IMR-90 (cell line): Measurements from ENCODE around the gene CC2D2A. TPM values are rescaled to one million over a fixed set of nuclear protein-coding genes. Genes with fewer than 3 reads are reported as not detected.

Experiments
- ATAC-seq: fragments of 200-7000 bp; cut with Tn5 transposase; 2 replicates; pipeline ENCODE4 v1.9.1; 2020; ENCODE audit warnings: low read depth, mild to moderate bottlenecking, moderate library complexity
- BruUV-seq: library from RNA; stranded (reverse); fragments of 400-500 nt; replicated peaks from 2 replicates; lab custom pipeline; 2021; lab: Mats Ljungman, UMichigan
- CTCF ChIA-PET: fragments of 300-600 bp; formaldehyde crosslinking; extraction: SDS; loops from one replicate; lab custom pipeline; 2021; ENCODE audit warnings: antibody characterized with exemption; lab: Yijun Ruan, JAX
- POLR2A ChIA-PET: fragments of 300-600 bp; sonication (Branson Sonifier 250); formaldehyde crosslinking; loops from one replicate; lab custom pipeline; 2022; ENCODE audit warnings: antibody characterized with exemption; ENCODE audit not compliant: unreplicated experiment; lab: Charles Lee
- DNase-seq: peaks from one replicate; pipeline ENCODE4 v3.0.0; 2013
- H2AFZ ChIP-seq: replicated peaks from 2 replicates; pipeline ENCODE3; 2013; ENCODE audit warnings: low read length, mild to moderate bottlenecking; ENCODE audit not compliant: poor library complexity
- H2AK5ac ChIP-seq: 2 replicates; pipeline ENCODE4 v1.6.1; 2013; ENCODE audit warnings: low read depth, low read length, inconsistent platforms
- H2AK9ac ChIP-seq: replicated peaks from 2 replicates; pipeline ENCODE3; 2013; ENCODE audit warnings: mild to moderate bottlenecking, low read depth, low read length, moderate library complexity; ENCODE audit not compliant: poor library complexity
- H2BK120ac ChIP-seq: 2 replicates; pipeline ENCODE4 v1.6.1; 2013; ENCODE audit warnings: low read depth, low read length, inconsistent platforms
- H2BK15ac ChIP-seq: 3 replicates; pipeline ENCODE4 v1.6.1; 2013; ENCODE audit warnings: low read depth, low read length, inconsistent platforms
- H2BK20ac ChIP-seq: 2 replicates; pipeline ENCODE4 v1.6.1; 2013; ENCODE audit warnings: low read depth, mild to moderate bottlenecking, inconsistent platforms, low read length, moderate library complexity
- H2BK5ac ChIP-seq: 2 replicates; pipeline ENCODE4 v1.6.1; 2013; ENCODE audit warnings: mild to moderate bottlenecking, low read depth, low read length, inconsistent platforms; ENCODE audit not compliant: poor library complexity, severe bottlenecking
- H3K14ac ChIP-seq: replicated peaks from 2 replicates; pipeline ENCODE4 v1.6.1; 2013; ENCODE audit warnings: low read depth, low read length, inconsistent platforms
- H3K18ac ChIP-seq: 2 replicates; pipeline ENCODE4 v1.6.1; 2013; ENCODE audit warnings: low read depth, low read length, control low read depth
- H3K23ac ChIP-seq: 2 replicates; pipeline ENCODE4 v1.6.1; 2013; ENCODE audit warnings: low read depth, low read length, inconsistent platforms
- H3K27ac ChIP-seq: 2 replicates; pipeline ENCODE4 v1.5.1; 2013; ENCODE audit warnings: mild to moderate bottlenecking, control low read depth, low read length; ENCODE audit not compliant: insufficient read depth
- H3K27me3 ChIP-seq: 2 replicates; pipeline ENCODE4 v1.6.1; 2013; ENCODE audit warnings: low read length; ENCODE audit not compliant: control insufficient read depth, insufficient read depth
- H3K36me3 ChIP-seq: 2 replicates; pipeline ENCODE4 v1.6.1; 2013; ENCODE audit warnings: low read length, mixed read lengths; ENCODE audit not compliant: control insufficient read depth, insufficient read depth
- H3K4ac ChIP-seq: 2 replicates; pipeline ENCODE4 v1.6.1; 2013; ENCODE audit warnings: low read depth, low read length, inconsistent platforms
- H3K4me1 ChIP-seq: 2 replicates; pipeline ENCODE4 v1.6.1; 2013; ENCODE audit warnings: low read length, mixed read lengths; ENCODE audit not compliant: control insufficient read depth, insufficient read depth
- H3K4me2 ChIP-seq: 2 replicates; pipeline ENCODE4 v1.6.1; 2013; ENCODE audit warnings: low read depth, mild to moderate bottlenecking, control low read depth, low read length, moderate library complexity
- H3K4me3 ChIP-seq: 2 replicates; pipeline ENCODE4 v1.5.1; 2013; ENCODE audit warnings: low read depth, mild to moderate bottlenecking, control low read depth, low read length, moderate library complexity; ENCODE audit not compliant: insufficient read depth
- H3K56ac ChIP-seq: 2 replicates; pipeline ENCODE4 v1.6.1; 2013; ENCODE audit warnings: low read length, inconsistent platforms; ENCODE audit not compliant: insufficient read depth; ENCODE audit errors: extremely low read depth
- H3K79me1 ChIP-seq, 2 experiments: 2 replicates each; pipeline ENCODE4 v1.6.1; 2013; ENCODE audit warnings: low read length in 2 of 2, inconsistent platforms in 1 of 2, low read depth in 1 of 2
- H3K9ac ChIP-seq: 2 replicates; pipeline ENCODE4 v1.6.1; 2013; ENCODE audit warnings: low read depth, low read length, control low read depth
- H3K9me1 ChIP-seq: 2 replicates; pipeline ENCODE4 v1.6.1; 2013; ENCODE audit warnings: low read length, inconsistent platforms; ENCODE audit not compliant: insufficient read depth
- H3K9me3 ChIP-seq: 2 replicates; pipeline ENCODE4 v1.6.1; 2013; ENCODE audit warnings: low read length; ENCODE audit not compliant: control insufficient read depth, insufficient read depth
- H4K20me1 ChIP-seq: 2 replicates; pipeline ENCODE4 v1.6.1; 2013; ENCODE audit warnings: low read length, inconsistent platforms; ENCODE audit not compliant: insufficient read depth
- H4K5ac ChIP-seq: 2 replicates; pipeline ENCODE4 v1.6.1; 2013; ENCODE audit warnings: mild to moderate bottlenecking, low read depth, low read length, control low read depth
- H4K8ac ChIP-seq, 2 experiments: 2 replicates each; pipeline ENCODE4 v1.6.1; 2013; ENCODE audit warnings: low read depth in 2 of 2, low read length in 2 of 2, control low read depth in 1 of 2, inconsistent platforms in 1 of 2
- H4K91ac ChIP-seq: 2 replicates; pipeline ENCODE4 v1.6.1; 2013; ENCODE audit warnings: low read depth, low read length, inconsistent platforms; ENCODE audit not compliant: insufficient read depth
- CEBPB ChIP-seq: IDR thresholded peaks from 2 replicates; pipeline ENCODE4 v1.6.1; 2012; ENCODE audit warnings: low read depth, low read length, improper control_type of control experiment
- CHD1 ChIP-seq: IDR thresholded peaks from 2 replicates; pipeline ENCODE4 v1.6.1; 2012; ENCODE audit warnings: low read depth, low read length, improper control_type of control experiment
- ELK1 ChIP-seq: fragments of 150-350 bp; IDR thresholded peaks from 2 replicates; pipeline ENCODE4 v1.6.1; 2016; ENCODE audit warnings: low read depth, mild to moderate bottlenecking, low read length, moderate library complexity, borderline replicate concordance
- FOS ChIP-seq: fragments of 150-350 bp; IDR thresholded peaks from 2 replicates; pipeline ENCODE4 v1.6.1; 2016; ENCODE audit warnings: low read depth, low read length
- MAFK ChIP-seq: IDR thresholded peaks from 2 replicates; pipeline ENCODE4 v1.6.1; 2012; ENCODE audit warnings: low read depth, low read length, improper control_type of control experiment
- MAZ ChIP-seq: IDR thresholded peaks from 2 replicates; pipeline ENCODE4 v1.6.1; 2012; ENCODE audit warnings: low read depth, mild to moderate bottlenecking, low read length, improper control_type of control experiment, moderate library complexity, borderline replicate concordance
- MXI1 ChIP-seq: IDR thresholded peaks from 2 replicates; pipeline ENCODE4 v1.6.1; 2012; ENCODE audit warnings: low read depth, mild to moderate bottlenecking, low read length, moderate library complexity, borderline replicate concordance
- NFE2L2 ChIP-seq: fragments of 150-350 bp; IDR thresholded peaks from 2 replicates; pipeline ENCODE4 v1.6.1; 2016; ENCODE audit warnings: low read depth, mild to moderate bottlenecking, low read length
- RAD21 ChIP-seq: IDR thresholded peaks from 2 replicates; pipeline ENCODE4 v1.6.1; 2012; ENCODE audit warnings: low read length, improper control_type of control experiment
- SMC3 ChIP-seq: fragments of 150-350 bp; IDR thresholded peaks from 2 replicates; pipeline ENCODE4 v1.6.1; 2016; ENCODE audit warnings: low read depth, mild to moderate bottlenecking, antibody characterized with exemption, low read length, moderate library complexity
- USF2 ChIP-seq: fragments of 150-350 bp; IDR thresholded peaks from 2 replicates; pipeline ENCODE4 v1.6.1; 2017; ENCODE audit warnings: mild to moderate bottlenecking, antibody characterized with exemption, low read length, low read depth
- WGBS, 2 experiments: methylation state at CpG; one replicate each; pipeline versions ENCODE4 v1.1.5 to v1.1.7; 2013; ENCODE audit warnings: missing lambda C conversion rate in 2 of 2; ENCODE audit not compliant: insufficient read length in 1 of 2; ENCODE audit errors: extremely low coverage in 2 of 2; 5-methylcytosine and 5-hydroxymethylcytosine counted together
- dilution Hi-C: fragments of 300-500 bp; cut with HindIII; formaldehyde crosslinking; loops from one replicate; pipeline ENCODE4 v1.14.3; 2018; ENCODE audit warnings: low sequenced_read_pairs; ENCODE audit not compliant: unreplicated experiment
- in situ Hi-C: fragments of 300-500 bp; cut with MboI; formaldehyde crosslinking; loops from 3 replicates; pipeline ENCODE4 v1.14.3; 2019; ENCODE audit warnings: low sequenced_read_pairs, inconsistent platforms, mixed read lengths
- intact Hi-C: fragments of 100-400 bp; cut with micrococcal nuclease; formaldehyde crosslinking; loops from 2 replicates; pipeline ENCODE4 v1.10.0; 2022
- polyA plus RNA-seq, 3 experiments: library from polyadenylated mRNA; depleted of rRNA; stranded (reverse); fragments of >200 nt; gene quantifications; 2 replicates each; pipeline ENCODE4 v1.2.3, GENCODE V29; 2012; ENCODE audit warnings: low replicate concordance in 1 of 3
- total RNA-seq: library from RNA; depleted of rRNA; stranded (reverse); fragments of >200 nt; gene quantifications from 2 replicates; pipeline ENCODE4 v1.2.3, GENCODE V29; 2012

CC2D2A gene
- total and polyA plus RNA-seq, 2 of the 4 experiments (the other 2 are of a cell fraction), result 20.8 to 26.3 TPM

- Histone ChIP-seq H4K91ac (no peak overlapping the region), H2AK5ac (no peak overlapping the region), H4K5ac (no peak overlapping the region), H4K20me1 (no peaks in the 10 kb centered on the region), H4K8ac (no peak overlapping the region), H3K79me1 (peaks cover 0 to 2% of the 10 kb centered on the region in 2 experiments; a peak in 1 of 4 replicates), H3K4me1 (peaks cover 2% of the 10 kb centered on the region; the same call in 1 of the 2 replicates), H3K4me2 (no peak overlapping the region), H3K9ac (no peak overlapping the region), H3K14ac (no peak overlapping the region), H3K18ac (no peak overlapping the region), H2BK5ac (no peak overlapping the region), H3K9me3 (no peaks in the 10 kb centered on the region), H3K4ac (no peak overlapping the region), H3K56ac (no peak overlapping the region), H3K9me1 (peaks cover 5% of the 10 kb centered on the region; the same call in 1 of the 2 replicates), H3K27me3 (no peaks in the 10 kb centered on the region), H2BK15ac (no peak overlapping the region), H3K23ac (no peak overlapping the region), H2BK20ac (no peak overlapping the region), H3K4me3 (no peak overlapping the region), H2BK120ac (no peak overlapping the region), H3K27ac (no peak overlapping the region), H3K36me3 (peaks cover 5% of the 10 kb centered on the region; the same call in 1 of the 2 replicates), H2AK9ac (no peak overlapping the region), H2AFZ (no peak overlapping the region)
- DNase-seq (no peak), ATAC-seq (no peak)
- WGBS, 2 experiments, result no CpG with 5 or more reads among the region's 2 CpGs
- BruUV-seq, result no TSS peak
- ChIA-PET POLR2A (no interaction called here), CTCF (interaction anchor here (1.0 kb wide), 1 partner anchor 11 kb away, joined by 3 read pairs; no protein-coding TSS in a partner anchor)
- in situ Hi-C loops (no loop called here), dilution Hi-C loops (no loop called here), intact Hi-C loops (no loop called here)
- no peak for TF ChIP-seq NFE2L2
- TF ChIP-seq RAD21, result no peak
- no peak for TF ChIP-seq SMC3
- no peak for TF ChIP-seq MXI1
- no peak for TF ChIP-seq FOS
- TF ChIP-seq ELK1, result no peak
- no peak for TF ChIP-seq CHD1
- no peak for TF ChIP-seq MAFK
- no peak for TF ChIP-seq CEBPB
- TF ChIP-seq USF2, result no peak
- TF ChIP-seq MAZ, result no peak
These were observed 115.6 kb downstream of the CC2D2A start for GRCh38 chr4:15585331-15585730.
